Parathyroid adenoma (tissue), 2 donors: ENCODE measurements around the gene LETM1.

Experiments
- H2AFZ ChIP-seq: fragments of 300-600 bp; sonication (generic); one replicate; pipeline ENCODE4 v1.7.0; 2017; ENCODE audit warnings: antibody characterized with exemption, mild to moderate bottlenecking
- H3K27ac ChIP-seq: fragments of 300-600 bp; sonication (generic); one replicate; pipeline ENCODE4 v1.7.0; 2017
- H3K27me3 ChIP-seq: fragments of 300-600 bp; sonication (generic); one replicate; pipeline ENCODE4 v1.7.0; 2017; ENCODE audit warnings: low read length; ENCODE audit not compliant: control insufficient read depth, insufficient read depth
- H3K36me3 ChIP-seq: fragments of 300-600 bp; sonication (generic); one replicate; pipeline ENCODE4 v1.7.0; 2017; ENCODE audit warnings: low read length; ENCODE audit not compliant: control insufficient read depth, insufficient read depth
- H3K4me1 ChIP-seq: fragments of 300-600 bp; sonication (generic); one replicate; pipeline ENCODE4 v1.7.0; 2017; ENCODE audit warnings: control low read depth
- H3K4me2 ChIP-seq: fragments of 300-600 bp; sonication (generic); one replicate; pipeline ENCODE4 v1.7.0; 2017; ENCODE audit warnings: low read length
- H3K4me3 ChIP-seq: fragments of 300-600 bp; sonication (generic); one replicate; pipeline ENCODE4 v1.7.0; 2017; ENCODE audit warnings: low read depth, low read length
- H3K79me2 ChIP-seq: fragments of 300-600 bp; sonication (generic); one replicate; pipeline ENCODE4 v1.7.0; 2017; ENCODE audit warnings: control low read depth
- H3K9ac ChIP-seq: fragments of 300-600 bp; sonication (generic); one replicate; pipeline ENCODE4 v1.7.0; 2017; ENCODE audit warnings: mild to moderate bottlenecking
- H3K9me3 ChIP-seq: fragments of 300-600 bp; sonication (generic); one replicate; pipeline ENCODE4 v1.7.0; 2017; ENCODE audit warnings: low read length; ENCODE audit not compliant: control insufficient read depth
- CTCF ChIP-seq: fragments of 300-600 bp; sonication (generic); IDR thresholded peaks from one replicate; pipeline ENCODE4 v1.7.0; 2017; ENCODE audit warnings: antibody characterized with exemption, mild to moderate bottlenecking
- donor health status: primary hyperparathyroidism.

LETM1 gene

GRCh38 chr4:1763550-1764080 is 92.3 kb downstream of the LETM1 start:
- no peaks in the 10 kb centered on the region for H3K79me2 ChIP-seq
- H3K27ac ChIP-seq, result no peak overlapping the region
- no peaks in the 10 kb centered on the region for H3K27me3 ChIP-seq
- no peak for TF ChIP-seq CTCF
- no peak overlapping the region for H3K4me2 ChIP-seq
- no peak overlapping the region for H3K9ac ChIP-seq
- no peak overlapping the region for H2AFZ ChIP-seq
- no peaks in the 10 kb centered on the region for H3K9me3 ChIP-seq
- H3K4me3 ChIP-seq, result no peak overlapping the region
- no peaks in the 10 kb centered on the region for H3K4me1 ChIP-seq
- no peaks in the 10 kb centered on the region for H3K36me3 ChIP-seq

GRCh38 chr4:1763070-1763549 is 92.8 kb downstream of the LETM1 start:
- H3K4me2 ChIP-seq, result no peak overlapping the region
- no peaks in the 10 kb centered on the region for H3K79me2 ChIP-seq
- TF ChIP-seq CTCF, result no peak
- H3K36me3 ChIP-seq, result no peaks in the 10 kb centered on the region
- no peaks in the 10 kb centered on the region for H3K9me3 ChIP-seq
- H3K4me1 ChIP-seq, result no peaks in the 10 kb centered on the region
- H2AFZ ChIP-seq, result peak overlapping the region; percentile 56
- H3K4me3 ChIP-seq, result no peak overlapping the region
- H3K27me3 ChIP-seq, result no peaks in the 10 kb centered on the region
- H3K27ac ChIP-seq, result no peak overlapping the region
- no peak overlapping the region for H3K9ac ChIP-seq

- H3K4me1 ChIP-seq, result no peaks in the 10 kb centered on the region
- H3K9me3 ChIP-seq, result no peaks in the 10 kb centered on the region
- H3K27ac ChIP-seq, result no peak overlapping the region
- no peak for TF ChIP-seq CTCF
- H3K36me3 ChIP-seq, result no peaks in the 10 kb centered on the region
- no peak overlapping the region for H2AFZ ChIP-seq
- H3K27me3 ChIP-seq, result no peaks in the 10 kb centered on the region
- H3K9ac ChIP-seq, result no peak overlapping the region
- no peak overlapping the region for H3K4me2 ChIP-seq
- H3K4me3 ChIP-seq, result no peak overlapping the region
- no peaks in the 10 kb centered on the region for H3K79me2 ChIP-seq
Observed at GRCh38 chr4:1762264-1763010, 93.5 kb downstream of the LETM1 start.
